Prostate gland (tissue), 2 donors: ENCODE data around the gene CD46. TPM values are rescaled to one million over a fixed set of nuclear protein-coding genes. Genes with fewer than 3 reads are reported as not detected.
"Not testable (repeated sequence)": the region's sequence is repeated elsewhere in the genome, so short reads cannot be mapped to it uniquely, and the experiment has no call there.

Experiments used
- DNase-seq: peaks from one replicate; pipeline ENCODE4 v3.0.0-alpha.2; 2019; ENCODE audit warnings: low spot score
- H3K27ac ChIP-seq, 2 donors: fragments of 200-600 bp; sonication (generic); 2 replicates each; pipeline ENCODE4 v1.5.1; 2017 to 2019
- H3K27me3 ChIP-seq: fragments of 200-600 bp; sonication (generic); replicated peaks from 2 replicates; pipeline ENCODE4 v1.5.1; 2019; ENCODE audit not compliant: insufficient read depth
- H3K36me3 ChIP-seq, 2 donors: fragments of 200-600 bp; sonication (generic); 1 replicate in 1 of 2; 2 replicates in 1 of 2; pipeline versions ENCODE4 v1.5.1 to v1.8.1; 2017 to 2019
- H3K4me1 ChIP-seq: fragments of 200-600 bp; sonication (generic); replicated peaks from 2 replicates; pipeline ENCODE4 v1.5.1; 2019
- H3K4me3 ChIP-seq, 2 donors: fragments of 200-600 bp; sonication (generic); 2 replicates each; pipeline ENCODE4 v1.5.1; 2017 to 2019
- H3K9me3 ChIP-seq: fragments of 200-600 bp; sonication (generic); 2 replicates; pipeline ENCODE4 v1.5.1; 2017
- POLR2A ChIP-seq: fragments of 450-650 bp; IDR thresholded peaks from one replicate; pipeline ENCODE4 v1.6.1; 2016; ENCODE audit warnings: antibody characterized with exemption, mild to moderate bottlenecking
- POLR2AphosphoS5 ChIP-seq: sonication (generic); formaldehyde crosslinking; IDR thresholded peaks from one replicate; pipeline ENCODE4 v1.6.1; 2017; ENCODE audit warnings: antibody characterized with exemption
- WGBS: methylation state at CpG from one replicate; pipeline ENCODE4 v1.1.5; 2018; 5-methylcytosine and 5-hydroxymethylcytosine counted together
- intact Hi-C: fragments of 100-400 bp; cut with DNase I; formaldehyde crosslinking; loops from one replicate; pipeline ENCODE4 v1.14.2; 2022
- total RNA-seq, 2 donors: library from RNA; depleted of rRNA; stranded (reverse); fragments of >200 nt; gene quantifications; one replicate each; pipeline ENCODE4 v1.1.0, GENCODE V29; 2016
- TF ChIP-seq, protein P1 (sequence below), 4 experiments: fragments of 200-600 bp in 2 of 4; fragments of 450-650 bp in 2 of 4; sonication (generic) in 2 of 4; IDR thresholded peaks; 1 replicate in 3 of 4; 2 replicates in 1 of 4; pipeline ENCODE4 v1.5.1; 2016 to 2019; ENCODE audit warnings: antibody characterized with exemption in 4 of 4, mild to moderate bottlenecking in 2 of 4, moderate library complexity in 2 of 4

CD46 gene
- total RNA-seq, result 100 to 1,000 TPM; 173 to 327 TPM

GRCh38 chr1:207751790-207752455 lies at the start of gene CD46:
TSS of gene CD46 (plus strand) at chr1:207752054. CDS start at chr1:207752213, 159 bp downstream.
- peak; percentile 98 for DNase-seq
- Histone ChIP-seq H3K9me3 (no peaks in the 10 kb centered on the region), H3K4me1 (peaks cover 6% of the 10 kb centered on the region), H3K4me3 (peak within 1 kb of the TSS; percentile 73 to 95), H3K27me3 (no peaks in the 10 kb centered on the region), H3K27ac (peak within 1 kb of the TSS; percentile 95 to 97), H3K36me3 (no peaks in the 10 kb centered on the region)
- intact Hi-C loops, result loop anchor here (5.0 kb wide), 2 partner anchors 40 to 135 kb away; no protein-coding TSS in a partner anchor
- WGBS, result under 1% methylated on average over 51 of the region's 55 CpGs
- TF ChIP-seq, protein P1, sequence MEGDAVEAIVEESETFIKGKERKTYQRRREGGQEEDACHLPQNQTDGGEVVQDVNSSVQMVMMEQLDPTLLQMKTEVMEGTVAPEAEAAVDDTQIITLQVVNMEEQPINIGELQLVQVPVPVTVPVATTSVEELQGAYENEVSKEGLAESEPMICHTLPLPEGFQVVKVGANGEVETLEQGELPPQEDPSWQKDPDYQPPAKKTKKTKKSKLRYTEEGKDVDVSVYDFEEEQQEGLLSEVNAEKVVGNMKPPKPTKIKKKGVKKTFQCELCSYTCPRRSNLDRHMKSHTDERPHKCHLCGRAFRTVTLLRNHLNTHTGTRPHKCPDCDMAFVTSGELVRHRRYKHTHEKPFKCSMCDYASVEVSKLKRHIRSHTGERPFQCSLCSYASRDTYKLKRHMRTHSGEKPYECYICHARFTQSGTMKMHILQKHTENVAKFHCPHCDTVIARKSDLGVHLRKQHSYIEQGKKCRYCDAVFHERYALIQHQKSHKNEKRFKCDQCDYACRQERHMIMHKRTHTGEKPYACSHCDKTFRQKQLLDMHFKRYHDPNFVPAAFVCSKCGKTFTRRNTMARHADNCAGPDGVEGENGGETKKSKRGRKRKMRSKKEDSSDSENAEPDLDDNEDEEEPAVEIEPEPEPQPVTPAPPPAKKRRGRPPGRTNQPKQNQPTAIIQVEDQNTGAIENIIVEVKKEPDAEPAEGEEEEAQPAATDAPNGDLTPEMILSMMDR (IDR thresholded peaks at IDR 0.05), result peak in 2 of 4 experiments; percentile 25 to 28
- TF ChIP-seq POLR2A (peak; percentile 98), POLR2AphosphoS5 (peak; percentile 97)

DNA sequence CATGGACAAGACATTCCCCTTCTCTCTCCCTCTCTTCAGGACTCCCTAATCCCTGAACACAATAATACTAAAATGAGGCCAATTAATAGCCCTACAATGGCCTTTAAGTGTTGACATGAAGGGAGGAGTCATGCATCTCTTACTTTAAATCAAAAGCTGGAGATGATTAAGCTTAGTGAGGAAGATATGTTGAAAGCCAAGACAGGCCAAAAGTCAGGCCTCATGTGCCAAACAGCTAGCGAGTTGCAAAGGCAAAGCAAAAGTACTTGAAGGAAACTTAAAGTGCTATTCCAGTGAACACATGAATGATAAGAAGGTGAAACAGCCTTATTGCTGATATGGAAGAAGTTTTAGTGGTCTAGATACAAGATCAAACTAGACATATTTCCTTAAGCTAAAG lies 49.5 kb upstream of the CD46 start:
- intact Hi-C loops, result loop anchor here (10.0 kb wide), 1 partner anchor 92 kb away; no protein-coding TSS in a partner anchor
- Histone ChIP-seq H3K9me3 (no peaks in the 10 kb centered on the region), H3K4me1 (no peaks in the 10 kb centered on the region), H3K27me3 (no peaks in the 10 kb centered on the region), H3K4me3 (no peak overlapping the region), H3K36me3 (no peaks in the 10 kb centered on the region), H3K27ac (no peak overlapping the region)
- TF ChIP-seq POLR2A (no peak), POLR2AphosphoS5 (no peak)
- TF ChIP-seq, protein P1 (IDR thresholded peaks at IDR 0.05), result no peak
- DNase-seq, result no peak
- 90% methylated on average over 1 of the region's 1 CpG for WGBS

DNA sequence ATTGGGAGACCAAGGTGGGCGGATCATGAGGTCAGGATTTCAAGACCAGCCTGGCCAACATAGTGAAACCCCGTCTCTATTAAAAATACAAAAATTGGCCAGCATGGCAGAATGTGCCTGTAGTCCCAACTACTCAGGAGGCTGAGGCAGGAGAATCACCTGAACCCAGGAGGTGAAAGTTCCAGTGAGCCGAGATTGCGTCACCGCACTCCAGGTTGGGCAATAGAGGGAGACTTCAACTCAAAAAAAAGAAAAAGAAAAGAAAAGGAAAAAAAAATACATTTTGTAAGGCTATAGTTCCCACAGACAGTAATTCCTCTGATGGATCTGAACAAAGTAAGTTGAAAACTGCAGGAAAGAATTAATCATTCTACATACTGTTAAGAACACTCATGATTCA lies 48.1 kb upstream of the CD46 start:
- intact Hi-C loops, result loop anchor here (10.0 kb wide), 1 partner anchor 91 kb away; no protein-coding TSS in a partner anchor
- H3K27me3 ChIP-seq, result no peaks in the 10 kb centered on the region
- TF ChIP-seq, protein P1 (IDR thresholded peaks at IDR 0.05), result no peak
- no peak for TF ChIP-seq POLR2AphosphoS5
- no peak for TF ChIP-seq POLR2A
- no peak for DNase-seq
- H3K4me3 ChIP-seq, result no peak overlapping the region
- H3K27ac ChIP-seq, result no peak overlapping the region
- no peaks in the 10 kb centered on the region for H3K4me1 ChIP-seq
- H3K36me3 ChIP-seq, result no peaks in the 10 kb centered on the region
- 93% methylated on average over 5 of the region's 5 CpGs for WGBS
- H3K9me3 ChIP-seq, result no peaks in the 10 kb centered on the region

DNA sequence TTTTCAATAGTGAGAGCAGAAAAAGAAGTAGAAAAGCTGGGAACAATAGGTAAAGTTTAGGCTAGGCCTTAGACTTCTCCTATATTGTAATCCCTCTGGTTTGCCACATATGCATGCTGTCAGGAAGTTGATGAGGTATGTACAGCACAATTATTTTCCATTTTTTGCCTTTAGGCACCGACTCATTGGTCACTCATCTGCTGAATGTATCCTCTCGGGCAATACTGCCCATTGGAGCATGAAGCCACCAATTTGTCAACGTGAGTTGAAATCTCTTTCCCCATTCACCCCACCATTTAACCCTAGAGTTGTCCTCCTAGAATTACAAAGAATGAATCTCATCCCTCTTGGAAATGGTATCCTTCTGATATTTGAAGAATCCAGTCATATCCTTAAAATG lies 43.9 kb upstream of the CD46 start:
- H3K4me1 ChIP-seq, DNase-seq, H3K27ac ChIP-seq, H3K4me3 ChIP-seq, H3K36me3 ChIP-seq, H3K27me3 ChIP-seq, H3K9me3 ChIP-seq: not testable (repeated sequence)
- intact Hi-C loops, result loop anchor here (10.0 kb wide), 1 partner anchor 87 kb away; no protein-coding TSS in a partner anchor
- WGBS, result 69% methylated on average over 3 of the region's 3 CpGs

GRCh38 chr1:207711285-207711684 lies 40.6 kb upstream of the CD46 start:
- WGBS, result 61% methylated on average over 5 of the region's 5 CpGs
- intact Hi-C loops, result no loop called here
- H3K9me3 ChIP-seq, result no peaks in the 10 kb centered on the region

GRCh38 chr1:207712701-207713100 lies 39.2 kb upstream of the CD46 start:
- intact Hi-C loops, result not testable (repeated sequence)

More at GRCh38 chr1:207711285-207711684, 40.6 kb upstream of the CD46 start:
- no peak overlapping the region for H3K4me3 ChIP-seq
- no peaks in the 10 kb centered on the region for H3K27me3 ChIP-seq
- TF ChIP-seq, protein P1 (IDR thresholded peaks at IDR 0.05), result peak in 2 of 4 experiments; percentile 17 to 42
- TF ChIP-seq POLR2AphosphoS5 (peak; percentile 60), POLR2A (no peak)
- H3K4me1 ChIP-seq, result no peaks in the 10 kb centered on the region
- DNase-seq, result peak; percentile 51
- H3K27ac ChIP-seq, result peak overlapping the region; percentile 33 to 46
- H3K36me3 ChIP-seq, result no peaks in the 10 kb centered on the region

More at GRCh38 chr1:207712701-207713100, 39.2 kb upstream of the CD46 start:
- DNase-seq, H3K27me3 ChIP-seq, H3K4me3 ChIP-seq, H3K27ac ChIP-seq, H3K4me1 ChIP-seq, H3K9me3 ChIP-seq, H3K36me3 ChIP-seq: not testable (repeated sequence)
- WGBS, result 90% methylated on average over 3 of the region's 3 CpGs
